Right atrium auricular region (tissue), 2 donors: ENCODE measurements around the gene ZDHHC22. TPM values are rescaled to one million over a fixed set of nuclear protein-coding genes. Genes with fewer than 3 reads are reported as not detected.

ENCODE experiments used
- DNase-seq: peaks from one replicate; pipeline ENCODE4 v3.0.0-alpha.2; 2019; ENCODE audit warnings: low spot score
- H3K27ac ChIP-seq, 2 donors: fragments of 200-600 bp; sonication (generic); 1 replicate in 1 of 2; 2 replicates in 1 of 2; pipeline ENCODE4 v1.5.1; 2016 to 2019
- H3K27me3 ChIP-seq, 2 donors: fragments of 200-600 bp; sonication (generic); one replicate each; pipeline versions ENCODE4 v1.5.1 to v1.6.0; 2017 to 2019
- H3K36me3 ChIP-seq: fragments of 200-600 bp; sonication (generic); one replicate; pipeline ENCODE4 v1.5.1; 2016
- H3K4me1 ChIP-seq, 2 donors: fragments of 200-600 bp; sonication (generic); one replicate each; pipeline versions ENCODE4 v1.5.1 to v1.6.0; 2017 to 2019
- H3K4me3 ChIP-seq, 2 donors: fragments of 200-600 bp; sonication (generic); 1 replicate in 1 of 2; 2 replicates in 1 of 2; pipeline ENCODE4 v1.5.1; 2017 to 2019; ENCODE audit warnings: mild to moderate bottlenecking in 1 of 2, moderate library complexity in 1 of 2
- H3K9me3 ChIP-seq, 2 donors: fragments of 200-600 bp; sonication (generic); one replicate each; pipeline ENCODE4 v1.5.1; 2019
- CTCF ChIP-seq, 2 donors: fragments of 200-600 bp; sonication (generic); IDR thresholded peaks; one replicate each; pipeline ENCODE4 v1.5.1; 2019; ENCODE audit warnings: antibody characterized with exemption in 2 of 2
- total RNA-seq, 2 donors: library from RNA; depleted of rRNA; stranded (reverse); fragments of >200 nt; gene quantifications; one replicate each; pipeline ENCODE4 v1.1.0, GENCODE V29; 2016

ZDHHC22 gene
- total RNA-seq, 2 donors from 2014 or later: not detected

- Histone ChIP-seq H3K4me3 (no peak overlapping the region), H3K27ac (no peak overlapping the region), H3K4me1 (peaks cover 0 to 24% of the 10 kb centered on the region in 2 donors), H3K36me3 (no peaks in the 10 kb centered on the region), H3K27me3 (peaks cover 7 to 24% of the 10 kb centered on the region in 2 donors), H3K9me3 (no peaks in the 10 kb centered on the region)
- no peak for TF ChIP-seq CTCF (IDR thresholded peaks at IDR 0.05)
- no peak for DNase-seq
Observed at GRCh38 chr14:77144412-77145115, 3.0 kb upstream of the ZDHHC22 start.

GRCh38 chr14:77143071-77143470 is 1.5 kb upstream of the ZDHHC22 start:
- TF ChIP-seq CTCF (IDR thresholded peaks at IDR 0.05): no peak
- Histone ChIP-seq H3K27me3 (peaks cover 9 to 30% of the 10 kb centered on the region in 2 donors), H3K4me1 (peaks cover 0 to 28% of the 10 kb centered on the region in 2 donors)

GRCh38 chr14:77142005-77142800 is 612 bp upstream of the ZDHHC22 start:
- Histone ChIP-seq H3K4me1 (peaks cover 0 to 28% of the 10 kb centered on the region in 2 donors), H3K36me3 (no peaks in the 10 kb centered on the region), H3K9me3 (no peaks in the 10 kb centered on the region), H3K27me3 (peaks cover 9 to 30% of the 10 kb centered on the region in 2 donors), H3K4me3 (peak overlapping the region in 1 of 2 donors; percentile 51), H3K27ac (no peak overlapping the region)
- DNase-seq: no peak
- TF ChIP-seq CTCF (IDR thresholded peaks at IDR 0.05): no peak

More at GRCh38 chr14:77143071-77143470, 1.5 kb upstream of the ZDHHC22 start:
- Histone ChIP-seq H3K36me3 (no peaks in the 10 kb centered on the region), H3K27ac (no peak overlapping the region), H3K4me3 (no peak overlapping the region), H3K9me3 (no peaks in the 10 kb centered on the region)
- DNase-seq: no peak

GRCh38 chr14:77140359-77141213 is 1.0 kb downstream of the ZDHHC22 start:
- Histone ChIP-seq H3K36me3 (no peaks in the 10 kb centered on the region), H3K4me3 (peak overlapping the region in 1 of 2 donors; percentile 51), H3K4me1 (peaks cover 0 to 28% of the 10 kb centered on the region in 2 donors), H3K27ac (no peak overlapping the region), H3K27me3 (peaks cover 9 to 30% of the 10 kb centered on the region in 2 donors), H3K9me3 (no peaks in the 10 kb centered on the region)
- DNase-seq: no peak
- no peak for TF ChIP-seq CTCF (IDR thresholded peaks at IDR 0.05)

GRCh38 chr14:77139540-77140358 is 1.8 kb downstream of the ZDHHC22 start:
- peaks cover 9 to 30% of the 10 kb centered on the region in 2 donors for H3K27me3 ChIP-seq
- H3K9me3 ChIP-seq: no peaks in the 10 kb centered on the region
- peak in 1 of 2 donors; percentile 52 for TF ChIP-seq CTCF (IDR thresholded peaks at IDR 0.05)
- H3K27ac ChIP-seq: no peak overlapping the region
- H3K36me3 ChIP-seq: no peaks in the 10 kb centered on the region
- H3K4me1 ChIP-seq: peaks cover 0 to 28% of the 10 kb centered on the region in 2 donors
- no peak overlapping the region for H3K4me3 ChIP-seq
- no peak for DNase-seq
